Stimulated activated CD8-positive, alpha-beta memory T cell treated with anti-CD3 and anti-CD28 coated beads, Interleukin-4, amount 100 ng/mL, for 1 hour (primary cell): ENCODE results near the gene NFKBIA.
"Not testable (repeated sequence)": the region's sequence is repeated elsewhere in the genome, so short reads cannot be mapped to it uniquely, and the experiment has no call there.

Experiments used
- DNase-seq, 2 donors: peaks; one replicate each; pipeline ENCODE4 v3.0.0-alpha.2; 2020; ENCODE audit warnings: low read depth in 2 of 2, low spot score in 1 of 2

Gene NFKBIA

DNA sequence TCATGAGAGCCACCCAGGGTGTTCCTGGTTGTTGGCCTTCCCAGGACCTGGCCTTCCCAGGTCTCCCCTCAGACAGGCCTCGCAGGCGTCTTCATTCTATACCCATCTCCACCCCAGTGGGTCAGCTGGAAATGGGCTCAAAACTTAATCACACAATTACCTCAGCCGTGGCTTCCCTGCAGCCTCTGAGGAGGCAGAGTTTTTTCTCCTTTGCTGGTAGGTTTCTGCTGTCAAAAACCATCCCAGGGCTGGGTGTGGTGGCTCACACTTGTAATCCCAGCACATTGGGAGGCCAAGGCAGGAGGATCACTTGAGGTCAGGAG lies 13.2 kb downstream of the NFKBIA start:
- no peak for DNase-seq

- DNase-seq, result no peak
Observed at GRCh38 chr14:35390577-35391387, 13.8 kb downstream of the NFKBIA start.

DNA sequence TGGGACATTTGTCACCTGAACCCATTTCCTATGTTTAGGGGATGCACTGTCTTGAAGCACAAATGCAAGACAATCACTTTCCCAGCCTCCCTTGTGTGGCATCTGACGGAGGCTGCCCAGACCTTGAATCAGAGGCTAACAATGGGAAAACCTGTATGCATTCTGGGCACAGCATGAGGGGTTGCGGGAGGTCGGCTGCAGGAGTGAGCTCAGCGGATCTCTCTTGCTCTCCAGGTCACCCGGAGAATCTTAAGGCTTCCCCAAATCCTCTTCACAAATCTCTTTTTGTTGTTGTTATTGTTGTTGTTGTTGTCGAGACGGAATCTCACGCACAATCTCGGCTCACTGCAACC lies 15.3 kb downstream of the NFKBIA start:
- DNase-seq, result no peak

DNA sequence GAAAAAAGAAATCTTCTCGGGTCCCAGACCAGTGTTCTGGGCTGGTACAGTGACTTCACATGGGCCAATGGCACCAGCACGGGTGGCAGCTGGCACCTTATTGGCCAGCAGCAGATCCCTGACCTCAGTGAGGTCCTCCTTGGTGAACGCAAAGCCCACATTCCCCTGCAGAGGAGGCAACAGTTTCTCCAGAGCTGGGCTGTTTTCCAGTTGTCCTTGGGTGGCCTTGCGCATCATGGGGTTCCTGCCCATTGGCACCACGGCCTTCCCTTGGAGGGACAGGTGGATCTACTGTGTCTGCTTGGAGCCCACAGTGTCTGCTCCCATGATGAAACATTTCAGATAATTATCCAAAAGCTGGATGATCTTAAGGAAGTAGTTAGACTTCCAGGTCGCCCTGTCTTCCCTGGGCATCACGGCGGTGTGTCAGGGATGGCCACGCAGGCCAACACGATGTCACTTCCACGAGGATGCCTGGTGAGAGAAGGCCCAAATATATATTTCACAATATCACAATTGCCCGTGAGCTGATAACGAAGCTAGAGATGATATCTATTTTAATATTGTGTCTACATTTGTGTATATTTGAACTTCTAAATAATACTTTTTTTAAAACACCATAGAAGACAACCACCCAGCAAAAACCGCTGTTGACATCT lies 15.8 kb downstream of the NFKBIA start:
- no peak for DNase-seq

GRCh38 chr14:35387713-35388579 lies 16.6 kb downstream of the NFKBIA start:
- no peak for DNase-seq

- no peak for DNase-seq
Observed at GRCh38 chr14:35387219-35387618, 17.3 kb downstream of the NFKBIA start.

DNA sequence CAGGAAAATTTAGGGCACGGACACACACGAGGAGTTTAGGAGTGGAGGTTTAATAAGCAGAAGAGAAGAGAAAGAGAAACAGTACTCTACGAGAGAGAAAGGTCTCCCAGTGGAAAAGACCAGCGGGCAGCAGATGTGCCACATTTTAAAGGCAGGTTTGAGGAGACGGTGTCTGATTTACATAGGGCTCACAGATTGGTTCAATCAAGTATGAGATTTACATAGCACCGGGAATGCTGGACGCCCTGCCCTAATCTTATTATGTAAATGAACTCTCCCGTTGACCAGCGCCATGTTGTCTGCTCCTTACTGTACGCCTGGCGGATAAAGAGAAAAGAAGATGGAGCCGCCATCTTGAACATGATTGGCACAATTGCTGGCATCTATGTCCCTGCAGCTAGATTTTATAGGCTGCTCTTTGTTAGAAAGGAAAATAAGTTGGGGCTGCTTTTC lies 17.9 kb downstream of the NFKBIA start:
- no peak for DNase-seq

GRCh38 chr14:35385042-35385839 lies 19.3 kb downstream of the NFKBIA start:
- DNase-seq, result no peak

- no peak for DNase-seq
Observed at GRCh38 chr14:35384455-35385041, 20.0 kb downstream of the NFKBIA start.

GRCh38 chr14:35383569-35384454 lies 20.7 kb downstream of the NFKBIA start:
- DNase-seq, result no peak

DNA sequence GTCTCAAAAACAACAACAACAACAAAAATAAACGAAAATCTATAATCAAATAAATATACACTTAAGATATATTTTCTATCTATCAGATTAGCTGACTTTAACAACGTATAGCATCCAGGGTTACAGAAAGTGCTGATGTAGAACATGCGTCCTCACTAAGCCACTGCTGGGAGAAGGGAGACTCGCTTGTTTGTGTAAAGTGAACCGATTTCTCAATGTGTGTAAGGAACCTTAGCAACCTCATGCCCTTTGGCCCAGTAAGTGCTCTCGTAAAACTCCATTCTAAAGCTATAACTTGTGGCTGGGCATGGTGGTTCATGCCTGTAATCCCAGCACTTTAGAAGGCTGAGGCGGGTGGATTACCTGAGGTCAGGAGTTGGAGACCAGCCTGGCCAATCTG lies 23.8 kb downstream of the NFKBIA start:
- no peak for DNase-seq

DNA sequence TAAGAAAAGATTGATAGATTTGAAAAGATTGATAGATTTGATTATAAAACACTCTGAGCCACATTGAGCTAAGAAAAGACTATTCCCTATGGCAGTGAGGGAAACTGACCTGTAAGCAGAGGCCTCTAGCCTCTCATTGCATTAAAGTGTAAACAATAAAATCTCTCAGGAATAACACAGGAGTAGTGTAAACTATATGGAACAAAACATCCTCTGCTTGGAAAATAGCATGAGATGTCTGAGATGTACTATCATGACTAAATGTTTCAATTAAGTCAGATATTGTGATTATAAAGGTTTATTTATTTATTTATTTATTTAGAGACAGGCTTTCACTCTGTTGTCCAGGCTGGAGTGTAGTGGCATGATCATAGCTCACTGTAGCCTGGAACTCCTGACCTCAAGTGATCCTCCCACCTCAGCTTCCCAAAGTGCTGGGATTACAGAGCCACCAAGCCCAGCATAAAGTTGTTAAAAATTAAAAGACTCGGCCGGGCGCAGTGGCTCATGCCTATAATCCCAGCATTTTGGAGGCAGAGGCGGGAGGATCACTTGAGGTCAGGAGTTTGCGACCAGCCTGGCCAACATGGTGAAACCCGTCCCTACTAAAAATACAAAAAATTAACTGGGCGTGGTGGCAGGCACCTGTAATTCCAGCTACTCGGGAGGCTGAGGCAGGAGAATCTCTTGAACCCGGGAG lies 25.2 kb downstream of the NFKBIA start:
- not testable (repeated sequence) for DNase-seq

DNA sequence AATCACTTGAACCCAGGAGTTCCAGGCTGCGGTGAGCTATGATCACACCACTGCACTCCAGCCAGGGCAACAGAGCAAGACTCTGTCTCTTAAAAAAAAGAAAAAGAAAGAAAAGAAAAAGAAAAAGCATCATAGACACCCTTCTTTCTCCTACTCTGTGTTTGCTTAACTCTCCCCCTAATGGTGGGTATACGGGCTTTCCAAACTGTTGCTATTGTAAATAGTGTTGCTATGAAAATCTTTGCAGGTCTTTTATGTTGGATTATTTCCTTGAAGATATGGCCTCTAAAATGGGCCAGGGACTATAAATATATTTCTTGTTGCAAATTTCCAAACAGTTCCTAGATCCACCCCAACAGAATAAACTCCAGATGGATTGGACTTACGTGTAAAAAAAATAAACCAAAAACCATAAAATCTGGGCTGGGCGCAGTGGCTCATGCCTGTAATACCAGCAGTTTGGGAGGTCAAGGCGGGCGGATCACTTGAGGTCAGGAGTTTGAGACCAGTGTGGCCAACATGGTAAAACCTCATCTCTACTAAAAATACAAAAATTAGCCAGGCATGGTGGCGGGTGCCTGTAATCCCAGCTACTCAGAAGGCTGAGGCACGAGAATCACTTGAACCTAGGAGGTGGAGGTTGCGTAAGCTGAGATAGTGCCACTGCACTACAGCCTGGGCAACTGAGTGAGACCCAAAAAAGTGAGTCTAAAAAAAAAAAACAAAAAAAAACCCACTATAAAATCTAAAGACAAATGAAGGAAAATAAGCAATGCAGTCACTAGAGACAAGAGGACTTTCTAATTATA lies 25.9 kb downstream of the NFKBIA start:
- no peak for DNase-seq

- DNase-seq, result no peak
Observed at GRCh38 chr14:35375558-35376025, 29.0 kb downstream of the NFKBIA start.

GRCh38 chr14:35374263-35374712 lies 30.3 kb downstream of the NFKBIA start:
- no peak for DNase-seq

- DNase-seq, result not testable (repeated sequence)
Observed at GRCh38 chr14:35373208-35373607, 31.3 kb downstream of the NFKBIA start.

DNA sequence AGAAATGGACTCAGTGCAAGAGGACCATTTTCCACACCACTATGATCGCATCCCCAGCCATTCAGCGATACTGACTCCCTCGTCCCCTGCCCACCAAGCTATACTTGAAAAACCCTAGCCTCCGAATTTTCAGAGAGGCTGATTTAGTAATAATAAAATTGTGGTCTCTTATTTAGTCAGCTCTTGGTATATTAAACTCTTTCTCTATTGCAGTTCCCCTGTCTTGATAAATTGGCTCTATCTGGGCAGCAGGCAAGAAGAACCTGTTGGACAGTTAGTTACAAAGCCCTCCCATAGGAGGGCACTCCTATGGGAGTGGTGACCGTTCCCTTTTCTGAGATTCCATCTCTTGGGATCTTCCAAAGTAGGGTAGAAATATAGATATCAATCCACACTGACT lies 33.6 kb downstream of the NFKBIA start:
- DNase-seq, result no peak

- DNase-seq, result no peak
Observed at GRCh38 chr14:35369701-35370191, 34.8 kb downstream of the NFKBIA start.
